Prostate gland (tissue), 2 donors: Measurements from ENCODE around the gene PML. TPM values are rescaled to one million over a fixed set of nuclear protein-coding genes. Genes with fewer than 3 reads are reported as not detected.

Source experiments
- DNase-seq: peaks from one replicate; pipeline ENCODE4 v3.0.0-alpha.2; 2019; ENCODE audit warnings: low spot score
- H3K27ac ChIP-seq, 2 donors: fragments of 200-600 bp; sonication (generic); 2 replicates each; pipeline ENCODE4 v1.5.1; 2017 to 2019
- H3K27me3 ChIP-seq: fragments of 200-600 bp; sonication (generic); replicated peaks from 2 replicates; pipeline ENCODE4 v1.5.1; 2019; ENCODE audit not compliant: insufficient read depth
- H3K36me3 ChIP-seq, 2 donors: fragments of 200-600 bp; sonication (generic); 1 replicate in 1 of 2; 2 replicates in 1 of 2; pipeline versions ENCODE4 v1.5.1 to v1.8.1; 2017 to 2019
- H3K4me1 ChIP-seq: fragments of 200-600 bp; sonication (generic); replicated peaks from 2 replicates; pipeline ENCODE4 v1.5.1; 2019
- H3K4me3 ChIP-seq, 2 donors: fragments of 200-600 bp; sonication (generic); 2 replicates each; pipeline ENCODE4 v1.5.1; 2017 to 2019
- H3K9me3 ChIP-seq: fragments of 200-600 bp; sonication (generic); 2 replicates; pipeline ENCODE4 v1.5.1; 2017
- POLR2A ChIP-seq: fragments of 450-650 bp; IDR thresholded peaks from one replicate; pipeline ENCODE4 v1.6.1; 2016; ENCODE audit warnings: antibody characterized with exemption, mild to moderate bottlenecking
- POLR2AphosphoS5 ChIP-seq: sonication (generic); formaldehyde crosslinking; IDR thresholded peaks from one replicate; pipeline ENCODE4 v1.6.1; 2017; ENCODE audit warnings: antibody characterized with exemption
- WGBS: methylation state at CpG from one replicate; pipeline ENCODE4 v1.1.5; 2018; 5-methylcytosine and 5-hydroxymethylcytosine counted together
- intact Hi-C: fragments of 100-400 bp; cut with DNase I; formaldehyde crosslinking; loops from one replicate; pipeline ENCODE4 v1.14.2; 2022
- total RNA-seq, 2 donors: library from RNA; depleted of rRNA; stranded (reverse); fragments of >200 nt; gene quantifications; one replicate each; pipeline ENCODE4 v1.1.0, GENCODE V29; 2016
- TF ChIP-seq, protein P1 (sequence below), 4 experiments: fragments of 200-600 bp in 2 of 4; fragments of 450-650 bp in 2 of 4; sonication (generic) in 2 of 4; IDR thresholded peaks; 1 replicate in 3 of 4; 2 replicates in 1 of 4; pipeline ENCODE4 v1.5.1; 2016 to 2019; ENCODE audit warnings: antibody characterized with exemption in 4 of 4, mild to moderate bottlenecking in 2 of 4, moderate library complexity in 2 of 4

The PML gene
- total RNA-seq, 2 donors from 2014 or later, result 67.5 to 122 TPM

DNA sequence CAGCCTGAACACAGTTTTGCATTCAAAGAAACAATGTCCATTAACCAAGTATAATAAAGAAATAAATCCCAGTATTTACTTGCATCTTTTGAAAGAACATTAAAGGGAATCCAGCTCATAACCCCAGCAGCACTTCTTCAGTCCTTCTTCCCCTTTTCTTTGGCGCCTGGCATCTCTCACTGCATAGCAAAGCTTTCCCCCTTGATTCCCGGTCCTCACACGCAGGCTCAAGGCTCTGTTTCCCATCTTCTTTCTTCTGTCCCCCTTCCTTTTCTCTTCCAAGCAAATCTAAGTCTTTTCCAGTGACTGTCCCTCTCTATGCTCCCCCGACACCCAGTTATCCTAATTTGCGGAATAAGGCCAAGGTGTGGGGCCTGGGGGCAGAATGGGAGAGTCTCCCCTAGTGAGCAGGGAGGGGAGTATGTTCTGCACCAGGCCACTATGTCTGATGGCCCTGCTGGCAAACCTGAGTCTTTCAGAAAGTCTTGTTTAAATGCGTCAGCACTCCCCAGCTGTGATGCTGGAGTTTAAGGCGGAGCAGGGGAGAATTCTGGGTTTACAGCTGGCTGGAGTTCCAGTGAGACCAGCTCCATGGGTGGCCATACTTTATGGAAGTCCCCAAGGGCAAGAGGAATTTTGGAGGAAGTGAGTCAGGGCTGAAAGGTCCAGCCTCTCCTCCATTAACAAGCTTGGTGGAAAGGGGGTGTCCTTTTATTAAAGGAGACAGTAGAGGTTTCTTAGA, 45.8 kb downstream of the PML start:
- Histone ChIP-seq H3K27ac (peak overlapping the region; percentile 41 to 50), H3K9me3 (no peaks in the 10 kb centered on the region), H3K4me1 (no peaks in the 10 kb centered on the region), H3K4me3 (no peak overlapping the region), H3K27me3 (no peaks in the 10 kb centered on the region), H3K36me3 (peaks cover 0 to 6% of the 10 kb centered on the region in 2 donors)
- DNase-seq, result no peak
- WGBS, result 79% methylated on average over 7 of the region's 7 CpGs
- intact Hi-C loops, result no loop called here
- TF ChIP-seq, protein P1, sequence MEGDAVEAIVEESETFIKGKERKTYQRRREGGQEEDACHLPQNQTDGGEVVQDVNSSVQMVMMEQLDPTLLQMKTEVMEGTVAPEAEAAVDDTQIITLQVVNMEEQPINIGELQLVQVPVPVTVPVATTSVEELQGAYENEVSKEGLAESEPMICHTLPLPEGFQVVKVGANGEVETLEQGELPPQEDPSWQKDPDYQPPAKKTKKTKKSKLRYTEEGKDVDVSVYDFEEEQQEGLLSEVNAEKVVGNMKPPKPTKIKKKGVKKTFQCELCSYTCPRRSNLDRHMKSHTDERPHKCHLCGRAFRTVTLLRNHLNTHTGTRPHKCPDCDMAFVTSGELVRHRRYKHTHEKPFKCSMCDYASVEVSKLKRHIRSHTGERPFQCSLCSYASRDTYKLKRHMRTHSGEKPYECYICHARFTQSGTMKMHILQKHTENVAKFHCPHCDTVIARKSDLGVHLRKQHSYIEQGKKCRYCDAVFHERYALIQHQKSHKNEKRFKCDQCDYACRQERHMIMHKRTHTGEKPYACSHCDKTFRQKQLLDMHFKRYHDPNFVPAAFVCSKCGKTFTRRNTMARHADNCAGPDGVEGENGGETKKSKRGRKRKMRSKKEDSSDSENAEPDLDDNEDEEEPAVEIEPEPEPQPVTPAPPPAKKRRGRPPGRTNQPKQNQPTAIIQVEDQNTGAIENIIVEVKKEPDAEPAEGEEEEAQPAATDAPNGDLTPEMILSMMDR (IDR thresholded peaks at IDR 0.05), result no peak
- TF ChIP-seq POLR2A (no peak), POLR2AphosphoS5 (no peak)

DNA sequence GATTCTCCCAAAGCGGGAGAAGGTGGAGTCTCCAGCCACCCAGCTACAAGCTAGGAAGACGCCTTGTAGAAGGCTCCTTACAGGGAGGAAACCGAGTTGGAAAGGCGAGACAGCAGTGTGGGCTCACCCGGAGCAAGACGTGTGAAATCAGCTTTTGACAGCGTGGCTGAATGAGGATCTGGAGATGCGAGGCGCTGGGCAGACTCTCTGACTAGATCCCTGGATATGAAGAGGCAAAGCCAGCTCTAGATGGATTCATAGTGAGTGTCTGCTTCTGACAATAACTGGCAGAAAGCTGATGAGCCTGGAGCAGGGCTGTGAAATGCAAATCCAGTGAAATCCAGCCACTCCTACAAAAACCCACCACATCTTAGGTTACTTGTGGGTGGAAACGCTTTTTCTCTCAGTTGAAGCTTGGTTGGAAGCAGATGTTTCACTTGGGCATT, 46.8 kb downstream of the PML start:
- H3K27ac ChIP-seq, result peak overlapping the region in 1 of 2 donors; percentile 50
- H3K9me3 ChIP-seq, result no peaks in the 10 kb centered on the region
- no peak overlapping the region for H3K4me3 ChIP-seq
- intact Hi-C loops, result no loop called here
- no peak for DNase-seq
- H3K27me3 ChIP-seq, result no peaks in the 10 kb centered on the region
- WGBS, result 82% methylated on average over 10 of the region's 10 CpGs
- TF ChIP-seq POLR2A (no peak), POLR2AphosphoS5 (no peak)
- TF ChIP-seq, protein P1 (IDR thresholded peaks at IDR 0.05), result no peak
- peaks cover 0 to 5% of the 10 kb centered on the region in 2 donors for H3K36me3 ChIP-seq
- no peaks in the 10 kb centered on the region for H3K4me1 ChIP-seq

DNA sequence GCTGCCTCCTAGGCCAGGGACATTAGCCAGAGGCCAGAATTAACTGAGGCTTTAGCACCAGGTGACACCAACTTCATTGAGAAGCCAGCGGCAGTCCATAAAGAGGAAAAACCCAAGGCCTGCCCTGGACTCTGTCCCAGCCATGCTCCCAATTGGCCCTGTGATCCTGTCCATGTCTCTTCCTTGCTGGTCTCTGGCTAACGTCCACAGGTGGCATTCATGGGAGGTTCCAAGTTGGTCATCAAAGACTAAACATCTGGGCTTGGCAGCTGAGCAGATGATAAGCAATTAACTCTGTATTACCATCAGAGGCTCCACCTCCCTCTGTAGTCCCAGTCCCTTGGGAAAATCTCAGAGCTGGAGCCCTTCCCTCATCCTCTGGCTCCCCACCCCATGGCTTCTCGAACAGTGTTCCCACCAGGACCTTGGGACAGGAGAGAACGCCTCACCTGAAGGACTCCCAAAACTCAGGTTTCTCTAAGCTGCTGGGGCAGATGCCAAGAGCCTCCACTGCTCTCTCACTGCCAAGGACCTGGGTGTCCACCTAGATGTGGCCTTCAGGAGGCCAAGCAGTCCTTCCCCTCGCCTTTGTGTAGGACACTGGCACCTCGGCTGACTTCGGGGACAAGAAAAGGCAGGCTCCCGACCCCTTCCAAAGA, 47.4 kb downstream of the PML start:
- WGBS, result 91% methylated on average over 8 of the region's 8 CpGs
- no peak for DNase-seq
- no peak for TF ChIP-seq POLR2A
- no peak for TF ChIP-seq POLR2AphosphoS5
- TF ChIP-seq, protein P1 (IDR thresholded peaks at IDR 0.05), result no peak
- H3K9me3 ChIP-seq, result no peaks in the 10 kb centered on the region
- intact Hi-C loops, result no loop called here
- no peak overlapping the region for H3K4me3 ChIP-seq
- H3K27ac ChIP-seq, result no peak overlapping the region
- no peaks in the 10 kb centered on the region for H3K4me1 ChIP-seq
- H3K27me3 ChIP-seq, result no peaks in the 10 kb centered on the region
- H3K36me3 ChIP-seq, result peaks cover 0 to 5% of the 10 kb centered on the region in 2 donors

DNA sequence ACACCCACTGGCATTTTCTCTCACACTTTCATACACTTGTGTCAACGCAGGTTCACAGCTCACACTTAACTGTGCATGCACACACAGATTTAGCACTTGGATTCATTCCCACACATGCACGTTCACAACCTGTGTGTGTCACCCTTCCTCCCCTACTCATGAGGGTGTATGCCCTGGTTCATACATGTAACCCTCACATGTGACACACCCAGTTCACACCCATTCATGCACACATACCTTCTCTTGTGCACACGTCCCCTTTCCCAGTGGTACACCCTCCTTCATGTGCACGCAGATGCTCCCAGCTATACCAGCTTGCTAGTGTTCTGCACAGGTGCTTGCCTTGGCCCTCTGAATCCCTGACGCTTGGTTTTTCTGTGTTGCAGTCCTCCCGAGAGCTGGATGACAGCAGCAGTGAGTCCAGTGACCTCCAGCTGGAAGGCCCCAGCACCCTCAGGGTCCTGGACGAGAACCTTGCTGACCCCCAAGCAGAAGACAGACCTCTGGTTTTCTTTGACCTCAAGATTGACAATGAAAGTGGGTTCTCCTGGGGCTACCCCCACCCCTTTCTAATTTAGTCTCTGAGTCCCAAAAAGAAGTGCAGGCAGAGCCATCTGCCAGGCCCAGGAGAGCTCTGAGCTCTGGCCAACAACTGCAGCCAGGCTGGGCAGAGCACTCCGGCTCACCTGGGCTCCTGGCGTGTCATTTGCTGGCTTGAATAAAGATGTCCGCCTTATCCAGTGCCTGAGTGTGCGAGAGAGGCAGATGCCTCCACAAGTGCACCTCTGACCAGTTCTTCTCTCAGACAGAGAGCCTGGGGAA, 48.3 kb downstream of the PML start:
- no peak for DNase-seq
- H3K27me3 ChIP-seq, result no peaks in the 10 kb centered on the region
- H3K9me3 ChIP-seq, result no peaks in the 10 kb centered on the region
- WGBS, result 94% methylated on average over 10 of the region's 11 CpGs
- no peak overlapping the region for H3K4me3 ChIP-seq
- H3K4me1 ChIP-seq, result no peaks in the 10 kb centered on the region
- TF ChIP-seq POLR2A, result no peak
- TF ChIP-seq, protein P1 (IDR thresholded peaks at IDR 0.05), result no peak
- TF ChIP-seq POLR2AphosphoS5, result no peak
- H3K27ac ChIP-seq, result no peak overlapping the region
- intact Hi-C loops, result no loop called here
- H3K36me3 ChIP-seq, result peaks cover 0 to 5% of the 10 kb centered on the region in 2 donors
